Measurements from ENCODE around the gene CACNA1I. TPM values are rescaled to one million over a fixed set of nuclear protein-coding genes. Genes with fewer than 3 reads are reported as not detected.

The CACNA1I gene
- total and polyA plus RNA-seq, 2 donors from 2014 or later: 0.63 TPM; not detected in 1

- H3K9me3 ChIP-seq (ENCODE audit: control insufficient read depth in 2 of 3, insufficient read depth in 1 of 3, low read length in 3 of 3): peaks cover 0 to 2% (median 0%) of the 10 kb centered on the region in 3 donors
- H3K27me3 ChIP-seq (ENCODE audit: control insufficient read depth, insufficient read depth, low read length): no peaks in the 10 kb centered on the region
- no peak for FAIRE-seq
- no peak overlapping the region for H3K27ac ChIP-seq (ENCODE audit: low read depth in 2 of 2, low read length in 2 of 2)
- H3K36me3 ChIP-seq (ENCODE audit: control insufficient read depth in 2 of 3, insufficient read depth in 3 of 3, low read length in 3 of 3): peaks cover 0 to 2% (median 0%) of the 10 kb centered on the region in 3 donors
- TF ChIP-seq, protein P1, sequence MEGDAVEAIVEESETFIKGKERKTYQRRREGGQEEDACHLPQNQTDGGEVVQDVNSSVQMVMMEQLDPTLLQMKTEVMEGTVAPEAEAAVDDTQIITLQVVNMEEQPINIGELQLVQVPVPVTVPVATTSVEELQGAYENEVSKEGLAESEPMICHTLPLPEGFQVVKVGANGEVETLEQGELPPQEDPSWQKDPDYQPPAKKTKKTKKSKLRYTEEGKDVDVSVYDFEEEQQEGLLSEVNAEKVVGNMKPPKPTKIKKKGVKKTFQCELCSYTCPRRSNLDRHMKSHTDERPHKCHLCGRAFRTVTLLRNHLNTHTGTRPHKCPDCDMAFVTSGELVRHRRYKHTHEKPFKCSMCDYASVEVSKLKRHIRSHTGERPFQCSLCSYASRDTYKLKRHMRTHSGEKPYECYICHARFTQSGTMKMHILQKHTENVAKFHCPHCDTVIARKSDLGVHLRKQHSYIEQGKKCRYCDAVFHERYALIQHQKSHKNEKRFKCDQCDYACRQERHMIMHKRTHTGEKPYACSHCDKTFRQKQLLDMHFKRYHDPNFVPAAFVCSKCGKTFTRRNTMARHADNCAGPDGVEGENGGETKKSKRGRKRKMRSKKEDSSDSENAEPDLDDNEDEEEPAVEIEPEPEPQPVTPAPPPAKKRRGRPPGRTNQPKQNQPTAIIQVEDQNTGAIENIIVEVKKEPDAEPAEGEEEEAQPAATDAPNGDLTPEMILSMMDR (IDR thresholded peaks at IDR 0.05; ENCODE audit: borderline replicate concordance, extremely low read depth, insufficient read depth): no peak
- no peak overlapping the region for H3K4me3 ChIP-seq (ENCODE audit: low read length in 3 of 3)
- intact Hi-C loops (cut with DNase I): no loop called here
- H3K9ac ChIP-seq (ENCODE audit: low read length in 3 of 3): no peak overlapping the region
- DNase-seq: no peak
- no peaks in the 10 kb centered on the region for H3K4me1 ChIP-seq (ENCODE audit: control insufficient read depth in 2 of 3, insufficient read depth in 2 of 3, low read depth in 1 of 3, low read length in 3 of 3)
Measured at GRCh38 chr22:39569066-39569465, 1.5 kb upstream of the CACNA1I start.

DNA sequence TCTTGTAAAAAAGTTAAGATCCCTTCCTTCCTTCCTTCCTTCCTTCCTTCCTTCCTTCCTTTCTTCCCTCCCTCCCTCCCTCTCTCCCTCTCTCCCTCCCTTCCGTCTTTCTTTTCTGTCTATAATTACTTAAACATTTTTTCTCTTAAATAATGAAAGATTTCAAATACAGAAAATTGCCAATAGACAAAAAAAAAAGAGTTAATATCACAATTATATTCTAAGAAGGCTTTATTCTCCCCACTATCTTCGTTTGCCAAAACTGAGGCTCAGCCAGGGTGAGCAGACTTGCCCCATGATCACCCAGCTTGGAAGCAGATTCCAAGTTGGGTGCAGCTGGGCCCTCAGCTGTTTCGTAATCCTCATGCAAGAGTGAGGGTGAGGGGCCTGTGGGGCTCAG, 327 bp upstream of the CACNA1I start:
- no peaks in the 10 kb centered on the region for H3K27me3 ChIP-seq (ENCODE audit: control insufficient read depth, insufficient read depth, low read length)
- TF ChIP-seq, protein P1 (IDR thresholded peaks at IDR 0.05; ENCODE audit: borderline replicate concordance, extremely low read depth, insufficient read depth): no peak
- H3K9ac ChIP-seq (ENCODE audit: low read length in 3 of 3): no peak overlapping the region
- DNase-seq (no peak), FAIRE-seq (no peak)
- no peak overlapping the region for H3K4me3 ChIP-seq (ENCODE audit: low read length in 3 of 3)
- peaks cover 0 to 2% (median 0%) of the 10 kb centered on the region in 3 donors for H3K9me3 ChIP-seq (ENCODE audit: control insufficient read depth in 2 of 3, insufficient read depth in 1 of 3, low read length in 3 of 3)
- H3K4me1 ChIP-seq (ENCODE audit: control insufficient read depth in 2 of 3, insufficient read depth in 2 of 3, low read depth in 1 of 3, low read length in 3 of 3): no peaks in the 10 kb centered on the region
- no peak overlapping the region for H3K27ac ChIP-seq (ENCODE audit: low read depth in 2 of 2, low read length in 2 of 2)
- intact Hi-C loops (cut with DNase I): no loop called here
- H3K36me3 ChIP-seq (ENCODE audit: control insufficient read depth in 2 of 3, insufficient read depth in 3 of 3, low read length in 3 of 3): no peaks in the 10 kb centered on the region

DNA sequence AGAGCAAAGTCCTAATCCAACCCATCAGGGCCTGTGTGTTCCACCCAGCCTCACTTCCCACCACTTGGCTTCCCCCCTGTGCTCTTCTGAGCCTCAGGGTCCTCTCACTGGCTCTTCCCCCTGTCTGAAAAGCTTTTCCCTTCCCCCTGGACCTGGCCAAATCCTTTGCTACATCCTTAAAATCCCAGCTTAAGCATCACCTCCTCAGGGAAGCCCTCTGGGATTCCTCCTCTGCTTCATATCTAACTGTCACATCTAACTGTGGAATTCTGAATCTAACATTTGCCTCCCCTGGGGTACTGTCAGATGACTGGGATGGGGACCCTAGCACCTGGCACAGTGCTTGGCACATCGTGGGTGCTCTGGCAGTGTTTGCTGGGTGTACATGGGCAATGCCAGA, 985 bp downstream of the CACNA1I start:
- no peak overlapping the region for H3K9ac ChIP-seq (ENCODE audit: low read length in 3 of 3)
- FAIRE-seq (no peak), DNase-seq (no peak)
- no peaks in the 10 kb centered on the region for H3K9me3 ChIP-seq (ENCODE audit: control insufficient read depth in 2 of 3, insufficient read depth in 1 of 3, low read length in 3 of 3)
- no peak overlapping the region for H3K4me3 ChIP-seq (ENCODE audit: low read length in 3 of 3)
- H3K36me3 ChIP-seq (ENCODE audit: control insufficient read depth in 2 of 3, insufficient read depth in 3 of 3, low read length in 3 of 3): no peaks in the 10 kb centered on the region
- no peaks in the 10 kb centered on the region for H3K4me1 ChIP-seq (ENCODE audit: control insufficient read depth in 2 of 3, insufficient read depth in 2 of 3, low read depth in 1 of 3, low read length in 3 of 3)
- no peak overlapping the region for H3K27ac ChIP-seq (ENCODE audit: low read depth in 2 of 2, low read length in 2 of 2)
- TF ChIP-seq, protein P1 (IDR thresholded peaks at IDR 0.05; ENCODE audit: borderline replicate concordance, extremely low read depth, insufficient read depth): no peak
- no peaks in the 10 kb centered on the region for H3K27me3 ChIP-seq (ENCODE audit: control insufficient read depth, insufficient read depth, low read length)
- intact Hi-C loops (cut with DNase I): no loop called here
